HL-60 (cell line): ENCODE results near the gene CYP1B1.

Experiments
- DNase-seq, 2 experiments: peaks; one replicate each; pipeline ENCODE4 v3.0.0-alpha.2; 2010 to 2020; ENCODE audit warnings: low read depth in 1 of 2, low spot score in 1 of 2
- H3K27ac ChIP-seq: fragments of 250-450 bp; sonication (Bioruptor Pico); replicated peaks from 2 replicates; pipeline ENCODE4 v1.5.1; 2020; ENCODE audit warnings: mild to moderate bottlenecking, moderate library complexity
- H3K27me3 ChIP-seq: fragments of 250-450 bp; sonication (Bioruptor Pico); 2 replicates; pipeline ENCODE4 v1.5.1; 2021; ENCODE audit warnings: mild to moderate bottlenecking, moderate library complexity; ENCODE audit not compliant: insufficient read depth, poor library complexity, severe bottlenecking
- H3K4me3 ChIP-seq: replicated peaks from 2 replicates; pipeline ENCODE4 v1.5.1; 2011; ENCODE audit warnings: mild to moderate bottlenecking, control low read depth, low read length; ENCODE audit not compliant: insufficient read depth
- CTCF ChIP-seq: IDR thresholded peaks from one replicate; pipeline ENCODE4 v1.5.1; 2011; ENCODE audit warnings: low read length, control low read depth, inconsistent platforms; ENCODE audit not compliant: insufficient read depth
- GABPA ChIP-seq: IDR thresholded peaks from 2 replicates; pipeline ENCODE4 v1.6.1; 2012; ENCODE audit warnings: low read depth
- POLR2AphosphoS5 ChIP-seq: IDR thresholded peaks from 2 replicates; pipeline ENCODE4 v1.6.1; 2012; ENCODE audit warnings: low read depth
- REST ChIP-seq: IDR thresholded peaks from 2 replicates; pipeline ENCODE4 v1.6.1; 2012; ENCODE audit warnings: low read depth; ENCODE audit not compliant: insufficient replicate concordance
- SPI1 ChIP-seq: IDR thresholded peaks from 2 replicates; pipeline ENCODE4 v1.6.1; 2012; ENCODE audit warnings: low read depth, mild to moderate bottlenecking, borderline replicate concordance

CYP1B1 gene

DNA sequence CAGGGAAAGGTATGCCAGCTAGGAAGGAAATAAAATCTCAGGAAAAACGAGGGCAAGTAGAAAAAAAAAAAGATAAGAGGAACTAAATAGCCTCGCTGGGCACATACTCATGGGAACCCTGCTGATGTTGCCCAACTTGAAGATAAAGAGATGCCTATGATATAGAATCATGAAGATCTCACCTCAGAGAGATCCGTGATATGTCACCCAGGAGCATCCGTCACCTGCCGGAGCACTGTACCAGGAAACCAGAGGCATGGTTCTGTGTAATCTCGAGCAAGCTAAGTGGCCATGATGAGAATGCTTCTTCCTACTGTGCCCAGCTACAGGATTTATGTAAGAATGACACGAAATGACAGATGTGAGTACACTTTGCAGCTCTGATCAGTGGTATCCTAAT, 40.0 kb downstream of the CYP1B1 start:
- TF ChIP-seq SPI1 (no peak), CTCF (no peak), REST (no peak), GABPA (no peak), POLR2AphosphoS5 (no peak)
- H3K4me3 ChIP-seq = no peak overlapping the region
- no peaks in the 10 kb centered on the region for H3K27me3 ChIP-seq
- no peak overlapping the region for H3K27ac ChIP-seq
- no peak for DNase-seq

DNA sequence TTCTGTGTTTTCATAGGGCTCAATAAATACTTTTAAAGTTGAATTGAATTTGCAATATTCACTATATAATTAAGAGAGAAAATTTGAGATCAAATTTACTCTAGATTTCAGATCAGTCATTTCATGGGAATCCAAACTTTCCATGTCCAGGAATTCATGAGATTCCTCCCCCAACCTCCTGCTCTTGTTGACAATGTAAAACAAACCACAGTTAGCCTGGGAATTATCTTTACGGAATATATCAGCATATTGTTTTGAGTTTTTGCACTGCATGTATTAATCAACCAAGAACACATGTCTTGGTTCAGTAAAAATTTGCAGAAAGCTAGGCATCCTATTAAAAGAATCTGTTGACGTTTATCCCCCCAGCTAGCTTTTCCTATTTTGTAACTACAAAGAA, 42.3 kb downstream of the CYP1B1 start:
- TF ChIP-seq REST = no peak
- no peak for TF ChIP-seq CTCF
- TF ChIP-seq GABPA = no peak
- no peak for TF ChIP-seq SPI1
- no peak for TF ChIP-seq POLR2AphosphoS5
- DNase-seq = no peak
- H3K4me3 ChIP-seq = no peak overlapping the region
- no peak overlapping the region for H3K27ac ChIP-seq
- H3K27me3 ChIP-seq = no peaks in the 10 kb centered on the region

DNA sequence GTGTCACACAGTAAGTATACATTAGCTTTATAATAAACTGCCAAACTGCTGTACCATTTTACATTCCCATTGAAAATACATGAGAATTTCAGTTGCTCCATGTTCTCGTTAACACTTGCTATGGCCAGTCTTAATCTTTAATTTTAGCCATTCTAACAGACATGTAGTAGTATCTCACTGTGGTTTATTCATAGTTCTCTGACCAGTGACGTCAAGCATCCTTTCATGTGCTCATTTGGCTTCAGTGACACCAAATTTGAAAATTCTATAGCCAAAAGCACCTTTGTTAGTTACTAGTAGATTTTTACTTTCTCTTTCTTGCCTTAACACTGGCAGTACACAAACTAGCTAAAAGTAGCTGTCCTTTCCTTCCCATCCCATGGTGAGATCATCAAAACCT, 43.0 kb downstream of the CYP1B1 start:
- Histone ChIP-seq H3K27ac (no peak overlapping the region), H3K4me3 (no peak overlapping the region), H3K27me3 (no peaks in the 10 kb centered on the region)
- TF ChIP-seq GABPA = no peak
- TF ChIP-seq CTCF = no peak
- no peak for TF ChIP-seq POLR2AphosphoS5
- TF ChIP-seq REST = no peak
- TF ChIP-seq SPI1 = no peak
- DNase-seq = no peak
